MM.1S (cell line): Measurements from ENCODE around the gene CADM2.

Experiments used
- CTCF ChIP-seq: fragments of 300-600 bp; sonication (generic); IDR thresholded peaks from 2 replicates; pipeline ENCODE4 v1.5.1; 2016; ENCODE audit warnings: antibody characterized with exemption, low read length, mixed read lengths
- EZH2phosphoT487 ChIP-seq: fragments of 300-600 bp; sonication (generic); IDR thresholded peaks from 2 replicates; pipeline ENCODE4 v1.6.1; 2018; ENCODE audit warnings: antibody characterized with exemption, low read length

- TF ChIP-seq CTCF (no peak), EZH2phosphoT487 (no peak)
Observed at GRCh38 chr3:85337895-85338294, 379.1 kb downstream of the CADM2 start.
